HCT116 (cell line): ENCODE measurements around the gene PLAGL2. TPM values are rescaled to one million over a fixed set of nuclear protein-coding genes. Genes with fewer than 3 reads are reported as not detected.

Experiments used
- ATAC-seq: fragments of 200-7000 bp; cut with Tn5 transposase; 2 replicates; pipeline ENCODE4 v1.9.1; 2020; ENCODE audit warnings: mild to moderate bottlenecking, moderate library complexity
- BruUV-seq: library from RNA; stranded (reverse); fragments of 400-500 nt; replicated peaks from 2 replicates; lab custom pipeline; 2021; lab: Mats Ljungman, UMichigan
- CTCF ChIA-PET: fragments of 300-600 bp; sonication (Branson Sonifier 250); formaldehyde crosslinking; loops from one replicate; lab custom pipeline; 2021; ENCODE audit warnings: antibody characterized with exemption; lab: Charles Lee
- POLR2A ChIA-PET: fragments of 300-600, 350-600 bp; sonication (Branson Sonifier 250); formaldehyde crosslinking; loops from one replicate; lab custom pipeline; 2021; ENCODE audit warnings: antibody characterized with exemption; lab: Charles Lee
- RAD21 ChIA-PET, 2 experiments: fragments of 300-600 bp; sonication (Branson Sonifier 250); formaldehyde crosslinking; loops; one replicate each; lab custom pipeline; 2023; ENCODE audit warnings: low total read pairs in 2 of 2; ENCODE audit not compliant: uncharacterized antibody in 2 of 2, unreplicated experiment in 2 of 2, low non-redundant PET in 1 of 2; lab: Charles Lee
- DNase-seq: peaks from one replicate; pipeline ENCODE4 v3.0.0-alpha.2; 2010; ENCODE audit warnings: low read depth, low spot score
- H2AFZ ChIP-seq: fragments of 200-600 bp; shearing (Covaris generic), sonication (generic); 2 replicates; pipeline ENCODE4 v1.6.1; 2017; ENCODE audit warnings: low read depth, mixed run types, mixed read lengths, antibody characterized with exemption, low read length; ENCODE audit not compliant: poor library complexity, severe bottlenecking
- H3K27ac ChIP-seq: 2 replicates; pipeline ENCODE4 v1.5.1; 2012; ENCODE audit warnings: low read depth, low read length
- H3K27me3 ChIP-seq: fragments of 200-600 bp; sonication (generic); 2 replicates; pipeline ENCODE4 v1.6.1; 2016; ENCODE audit warnings: mixed run types, low read length, mixed read lengths; ENCODE audit not compliant: insufficient read depth
- H3K36me3 ChIP-seq, 2 experiments: fragments of 200-500 bp in 1 of 2; fragments of 200-600 bp in 1 of 2; sonication (Bioruptor generic) in 1 of 2; sonication (generic) in 1 of 2; 2 replicates each; pipeline versions ENCODE4 v1.5.1 to v1.6.1; 2014 to 2016; ENCODE audit warnings: low read length in 2 of 2, inconsistent platforms in 1 of 2, mixed read lengths in 1 of 2, mixed run types in 1 of 2; ENCODE audit not compliant: insufficient read depth in 2 of 2, control insufficient read depth in 1 of 2
- H3K4me1 ChIP-seq, 2 experiments: fragments of 200-600 bp in 1 of 2; sonication (generic) in 1 of 2; 2 replicates each; pipeline versions ENCODE4 v1.5.1 to v1.6.1; 2012 to 2017; ENCODE audit warnings: low read length in 2 of 2, inconsistent platforms in 1 of 2, mild to moderate bottlenecking in 1 of 2, mixed read lengths in 1 of 2, mixed run types in 1 of 2, moderate library complexity in 1 of 2; ENCODE audit not compliant: insufficient read depth in 2 of 2, control insufficient read depth in 1 of 2
- H3K4me2 ChIP-seq: fragments of 200-600 bp; sonication (generic); 2 replicates; pipeline ENCODE4 v1.6.1; 2017; ENCODE audit warnings: mixed run types, low read length, mixed read lengths
- H3K4me3 ChIP-seq, 2 experiments: fragments of 200-600 bp in 1 of 2; sonication (generic) in 1 of 2; replicated peaks in 1 of 2; 2 replicates each; pipeline ENCODE4 v1.5.1; 2011 to 2016; ENCODE audit warnings: low read length in 2 of 2, control low read depth in 1 of 2, low read depth in 1 of 2, mild to moderate bottlenecking in 1 of 2, mixed read lengths in 1 of 2, mixed run types in 1 of 2
- H3K79me2 ChIP-seq: fragments of 200-600 bp; sonication (generic); 2 replicates; pipeline ENCODE4 v1.6.1; 2017; ENCODE audit warnings: mild to moderate bottlenecking, mixed run types, low read length, moderate library complexity, mixed read lengths; ENCODE audit not compliant: insufficient read depth
- H3K9ac ChIP-seq: fragments of 200-600 bp; sonication (generic); 2 replicates; pipeline ENCODE4 v1.6.1; 2016; ENCODE audit warnings: low read length, mixed read lengths
- H3K9me2 ChIP-seq: fragments of 200-600 bp; sonication (generic), shearing (Covaris generic); 2 replicates; pipeline ENCODE4 v1.6.1; 2017; ENCODE audit warnings: mixed run types, mild to moderate bottlenecking, moderate library complexity; ENCODE audit not compliant: insufficient read depth
- H3K9me3 ChIP-seq, 2 experiments: fragments of 200-500 bp in 1 of 2; fragments of 200-600 bp in 1 of 2; sonication (Bioruptor generic) in 1 of 2; sonication (generic) in 1 of 2; 2 replicates each; pipeline ENCODE4 v1.6.1; 2014 to 2017; ENCODE audit warnings: low read length in 2 of 2, mixed read lengths in 2 of 2, inconsistent platforms in 1 of 2, low read depth in 1 of 2, mild to moderate bottlenecking in 1 of 2, mixed run types in 1 of 2, moderate library complexity in 1 of 2; ENCODE audit not compliant: control insufficient read depth in 1 of 2, insufficient read depth in 1 of 2
- H4K20me1 ChIP-seq: fragments of 200-600 bp; sonication (generic), shearing (Covaris generic); 2 replicates; pipeline ENCODE4 v1.6.1; 2017; ENCODE audit warnings: mixed run types, mild to moderate bottlenecking, moderate library complexity; ENCODE audit not compliant: insufficient read depth
- CBX3 ChIP-seq: IDR thresholded peaks from 2 replicates; pipeline ENCODE4 v1.6.1; 2012; ENCODE audit warnings: low read depth
- CEBPB ChIP-seq: IDR thresholded peaks from 2 replicates; pipeline ENCODE4 v1.6.1; 2012; ENCODE audit warnings: low read depth
- EGR1 ChIP-seq: IDR thresholded peaks from 2 replicates; pipeline ENCODE4 v1.6.1; 2012; ENCODE audit warnings: low read depth
- EZH2 ChIP-seq: fragments of 200-600 bp; sonication (generic); IDR thresholded peaks from 2 replicates; pipeline ENCODE4 v1.6.1; 2017; ENCODE audit warnings: antibody characterized with exemption, mixed run types
- FOSL1 ChIP-seq: IDR thresholded peaks from 2 replicates; pipeline ENCODE4 v1.6.1; 2012; ENCODE audit warnings: low read depth
- POLR2A ChIP-seq: IDR thresholded peaks from 2 replicates; pipeline ENCODE4 v1.7.0; 2011; ENCODE audit warnings: borderline replicate concordance; ENCODE audit not compliant: insufficient read depth, insufficient read length; ENCODE audit errors: extremely low read depth
- SIN3A ChIP-seq: IDR thresholded peaks from 2 replicates; pipeline ENCODE4 v1.6.1; 2012; ENCODE audit warnings: low read depth
- SRF ChIP-seq: IDR thresholded peaks from 2 replicates; pipeline ENCODE4 v1.6.1; 2012; ENCODE audit warnings: low read depth
- TCF7L2 ChIP-seq: IDR thresholded peaks from 2 replicates; pipeline ENCODE4 v1.7.0; 2011; ENCODE audit warnings: borderline replicate concordance, inconsistent platforms; ENCODE audit not compliant: insufficient read depth, insufficient read length; ENCODE audit errors: extremely low read depth
- ZBTB33 ChIP-seq: IDR thresholded peaks from 2 replicates; pipeline ENCODE4 v1.6.1; 2011; ENCODE audit warnings: mild to moderate bottlenecking, low read length, moderate library complexity; ENCODE audit not compliant: insufficient replicate concordance; ENCODE audit errors: extremely low read depth
- ZFX ChIP-seq: fragments of 450-650 bp; IDR thresholded peaks from 2 replicates; pipeline ENCODE4 v1.6.1; 2017
- ZNF274 ChIP-seq: fragments of 200-500 bp; sonication (Bioruptor generic); IDR thresholded peaks from 2 replicates; pipeline ENCODE4 v1.6.1; 2014; ENCODE audit warnings: mild to moderate bottlenecking, low read depth, low read length, inconsistent platforms
- intact Hi-C: fragments of 100-400 bp; cut with micrococcal nuclease; formaldehyde crosslinking; loops from 2 replicates; pipeline ENCODE4 v1.10.0; 2022
- total RNA-seq: library from RNA; stranded (reverse); gene quantifications from one replicate; pipeline ENCODE4 v1.2.1, GENCODE V29; 2021; ENCODE audit not compliant: unreplicated experiment

PLAGL2 gene
- total RNA-seq, 1 experiment from 2014 or later = 18.3 TPM

GRCh38 chr20:32199006-32199405 lies 8.5 kb downstream of the PLAGL2 start:
- intact Hi-C loops = no loop called here
- Histone ChIP-seq H3K27me3 (no peaks in the 10 kb centered on the region), H2AFZ (no peak overlapping the region), H3K9me2 (no peaks in the 10 kb centered on the region), H3K9ac (no peak overlapping the region), H3K27ac (no peak overlapping the region), H3K36me3 (peaks cover 34 to 58% of the 10 kb centered on the region in 2 experiments; a peak in 3 of 4 replicates), H3K4me2 (no peak overlapping the region), H3K9me3 (no peaks in the 10 kb centered on the region), H3K4me3 (no peak overlapping the region), H3K79me2 (peaks cover 64% of the 10 kb centered on the region), H4K20me1 (no peaks in the 10 kb centered on the region; the same call in 1 of the 2 replicates), H3K4me1 (no peaks in the 10 kb centered on the region)
- RAD21 ChIA-PET = no interaction called here
- ATAC-seq (no peak), DNase-seq (no peak)
- CTCF ChIA-PET = no interaction called here
- TF ChIP-seq ZFX = no peak
- TF ChIP-seq CBX3 = no peak
- TF ChIP-seq FOSL1 = no peak
- TF ChIP-seq SIN3A = no peak
- no peak for TF ChIP-seq POLR2A
- TF ChIP-seq EGR1 = no peak
- no peak for TF ChIP-seq CEBPB
- TF ChIP-seq ZBTB33 = no peak
- no peak for TF ChIP-seq SRF
- no peak for TF ChIP-seq TCF7L2
- TF ChIP-seq ZNF274 = no peak
- TF ChIP-seq EZH2 = no peak
- BruUV-seq = no TSS peak
- POLR2A ChIA-PET = no interaction called here
